Natural killer cell (primary cell): ENCODE data around the gene IGFBPL1. TPM values are rescaled to one million over a fixed set of nuclear protein-coding genes. Genes with fewer than 3 reads are reported as not detected.

Experiments used
- ATAC-seq, 3 donors: fragments of 150-1000 bp in 2 of 3; fragments of 200-7000 bp in 1 of 3; cut with Tn5 transposase; 1 replicate in 1 of 3; 2 replicates in 2 of 3; pipeline ENCODE4 v1.10.0; 2021; ENCODE audit warnings: mild to moderate bottlenecking in 2 of 3, moderate library complexity in 2 of 3
- DNase-seq, 2 donors: peaks; one replicate each; pipeline versions ENCODE4 v3.0.0 to v3.0.0-alpha.2; 2013 to 2021; ENCODE audit warnings: mixed read lengths in 1 of 2
- H3K27ac ChIP-seq: one replicate; pipeline ENCODE4 v1.5.1; 2013; ENCODE audit warnings: mild to moderate bottlenecking, low read length
- H3K27me3 ChIP-seq: one replicate; pipeline ENCODE4 v1.6.1; 2013; ENCODE audit warnings: low read length; ENCODE audit not compliant: control insufficient read depth, insufficient read depth
- H3K36me3 ChIP-seq: one replicate; pipeline ENCODE4 v1.6.1; 2013; ENCODE audit warnings: low read length; ENCODE audit not compliant: control insufficient read depth, insufficient read depth
- H3K4me1 ChIP-seq: one replicate; pipeline ENCODE4 v1.6.1; 2013; ENCODE audit warnings: low read length; ENCODE audit not compliant: control insufficient read depth, insufficient read depth
- H3K4me3 ChIP-seq: one replicate; pipeline ENCODE4 v1.5.1; 2013; ENCODE audit warnings: low read length
- H3K9me3 ChIP-seq: one replicate; pipeline ENCODE4 v1.6.1; 2013; ENCODE audit warnings: low read length; ENCODE audit not compliant: control insufficient read depth, insufficient read depth
- H3K27ac Mint-ChIP-seq, 2 donors: one replicate each; pipeline ENCODE4 v1.8.0; 2022; ENCODE audit warnings: mild to moderate bottlenecking in 2 of 2, mixed read lengths in 2 of 2, moderate library complexity in 1 of 2
- H3K27me3 Mint-ChIP-seq, 2 donors: one replicate each; pipeline ENCODE4 v1.8.0; 2022; ENCODE audit warnings: low read depth in 2 of 2, mixed read lengths in 2 of 2
- H3K36me3 Mint-ChIP-seq: one replicate; pipeline ENCODE4 v1.8.0; 2022; ENCODE audit warnings: mixed read lengths
- H3K4me1 Mint-ChIP-seq, 2 donors: one replicate each; pipeline ENCODE4 v1.8.0; 2022; ENCODE audit warnings: mixed read lengths in 2 of 2
- H3K4me3 Mint-ChIP-seq: one replicate; pipeline ENCODE4 v1.8.0; 2022; ENCODE audit warnings: mild to moderate bottlenecking, moderate library complexity, mixed read lengths
- H3K9me3 Mint-ChIP-seq, 2 donors: one replicate each; pipeline ENCODE4 v1.8.0; 2022; ENCODE audit warnings: mixed read lengths in 2 of 2
- WGBS: methylation state at CpG from one replicate; pipeline ENCODE4 v1.1.7; 2013; ENCODE audit warnings: missing lambda C conversion rate; ENCODE audit not compliant: insufficient coverage; 5-methylcytosine and 5-hydroxymethylcytosine counted together
- intact Hi-C: fragments of 100-400 bp; cut with micrococcal nuclease; formaldehyde crosslinking; loops from one replicate; pipeline ENCODE4 v1.14.2; 2022
- total RNA-seq, 4 donors: library from RNA; stranded (reverse); fragments of 120-200 nt in 1 of 4; gene quantifications; one replicate each; pipeline versions ENCODE4 v1.2.3 to v1.2.4, GENCODE V29; 2013 to 2022
- TF ChIP-seq, protein P1 (sequence below): fragments of 200-600 bp; IDR thresholded peaks from one replicate; pipeline ENCODE4 v1.8.0; 2022; ENCODE audit warnings: antibody characterized with exemption

The IGFBPL1 gene
- total RNA-seq, 3 donors from 2014 or later (not counting 1 experiment from before 2014, with no cell fraction given) = not detected

DNA sequence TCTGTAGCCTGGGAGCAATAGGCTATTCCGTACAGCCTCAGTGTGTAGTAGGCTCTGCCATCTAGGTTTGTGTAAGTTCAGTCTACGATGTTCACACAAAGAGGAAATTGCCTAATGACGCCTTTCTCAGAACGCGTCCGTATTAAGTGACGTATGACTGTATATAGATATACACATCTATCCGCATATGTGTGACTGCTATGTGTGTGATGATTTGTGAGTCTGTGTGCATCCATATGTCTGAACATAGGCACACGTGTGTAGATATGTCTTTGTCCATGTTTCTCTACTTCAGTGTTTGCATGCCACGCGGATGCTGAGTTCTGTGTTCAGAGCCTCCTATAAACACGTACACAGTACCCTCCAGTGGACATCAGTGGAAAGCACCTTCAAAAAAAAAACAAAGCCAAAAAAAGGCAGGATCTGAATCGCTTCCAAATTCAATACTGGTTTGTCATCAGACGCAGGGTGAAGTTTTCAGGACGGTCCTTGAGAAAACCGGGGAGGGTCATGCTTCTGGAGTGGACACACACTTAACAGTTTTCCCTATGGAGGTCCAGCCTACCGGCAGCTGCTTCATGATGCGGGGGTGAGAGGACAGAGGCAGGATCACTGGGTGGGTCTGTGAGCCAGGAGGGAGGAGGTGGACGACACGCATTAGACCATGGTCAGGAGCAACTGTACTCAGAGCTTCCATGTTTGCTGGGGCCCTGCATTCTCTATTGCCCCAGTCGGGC is 61.2 kb downstream of the IGFBPL1 start:
- Mint-ChIP-seq H3K36me3 (no peaks in the 10 kb centered on the region), H3K4me3 (peak overlapping the region; percentile 75), H3K27ac (peak overlapping the region in 1 of 2 donors; percentile 72), H3K27me3 (peaks cover 4 to 13% of the 10 kb centered on the region in 2 donors), H3K4me1 (peaks cover 7 to 8% of the 10 kb centered on the region in 2 donors), H3K9me3 (no peaks in the 10 kb centered on the region)
- ATAC-seq (peak; percentile 68 to 89 (median 89)), DNase-seq (peak in 1 of 2 donors; percentile 61)
- Histone ChIP-seq H3K4me3 (no peak overlapping the region), H3K9me3 (no peaks in the 10 kb centered on the region), H3K27ac (no peak overlapping the region), H3K27me3 (no peaks in the 10 kb centered on the region), H3K36me3 (no peaks in the 10 kb centered on the region), H3K4me1 (peaks cover 3% of the 10 kb centered on the region)
- intact Hi-C loops = loop anchor here (1.0 to 5.0 kb wide), 4 partner anchors 274 to 616 kb away; partner anchors contain the start of gene SLC25A51
- 32% methylated on average over 21 of the region's 21 CpGs for WGBS
- TF ChIP-seq, protein P1, sequence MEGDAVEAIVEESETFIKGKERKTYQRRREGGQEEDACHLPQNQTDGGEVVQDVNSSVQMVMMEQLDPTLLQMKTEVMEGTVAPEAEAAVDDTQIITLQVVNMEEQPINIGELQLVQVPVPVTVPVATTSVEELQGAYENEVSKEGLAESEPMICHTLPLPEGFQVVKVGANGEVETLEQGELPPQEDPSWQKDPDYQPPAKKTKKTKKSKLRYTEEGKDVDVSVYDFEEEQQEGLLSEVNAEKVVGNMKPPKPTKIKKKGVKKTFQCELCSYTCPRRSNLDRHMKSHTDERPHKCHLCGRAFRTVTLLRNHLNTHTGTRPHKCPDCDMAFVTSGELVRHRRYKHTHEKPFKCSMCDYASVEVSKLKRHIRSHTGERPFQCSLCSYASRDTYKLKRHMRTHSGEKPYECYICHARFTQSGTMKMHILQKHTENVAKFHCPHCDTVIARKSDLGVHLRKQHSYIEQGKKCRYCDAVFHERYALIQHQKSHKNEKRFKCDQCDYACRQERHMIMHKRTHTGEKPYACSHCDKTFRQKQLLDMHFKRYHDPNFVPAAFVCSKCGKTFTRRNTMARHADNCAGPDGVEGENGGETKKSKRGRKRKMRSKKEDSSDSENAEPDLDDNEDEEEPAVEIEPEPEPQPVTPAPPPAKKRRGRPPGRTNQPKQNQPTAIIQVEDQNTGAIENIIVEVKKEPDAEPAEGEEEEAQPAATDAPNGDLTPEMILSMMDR = peak; percentile 51

- no peaks in the 10 kb centered on the region for H3K27me3 ChIP-seq
- TF ChIP-seq, protein P1 = no peak
- no peak overlapping the region for H3K27ac ChIP-seq
- H3K36me3 ChIP-seq = no peaks in the 10 kb centered on the region
- H3K9me3 Mint-ChIP-seq = no peaks in the 10 kb centered on the region
- H3K36me3 Mint-ChIP-seq = no peaks in the 10 kb centered on the region
- WGBS = 94% methylated on average over 6 of the region's 6 CpGs
- H3K4me1 Mint-ChIP-seq = peaks cover 7 to 8% of the 10 kb centered on the region in 2 donors
- ATAC-seq = no peak
- peak overlapping the region in 1 of 2 donors; percentile 9 for H3K27ac Mint-ChIP-seq
- intact Hi-C loops = loop anchor here (5.0 kb wide), 1 partner anchor 614 kb away; no protein-coding TSS in a partner anchor
- H3K4me1 ChIP-seq = peaks cover 3% of the 10 kb centered on the region
- no peak overlapping the region for H3K4me3 ChIP-seq
- no peak for DNase-seq
- H3K27me3 Mint-ChIP-seq = peaks cover 4 to 13% of the 10 kb centered on the region in 2 donors
- no peak overlapping the region for H3K4me3 Mint-ChIP-seq
- no peaks in the 10 kb centered on the region for H3K9me3 ChIP-seq
Measured at GRCh38 chr9:38361473-38361850, 62.8 kb downstream of the IGFBPL1 start.

GRCh38 chr9:38360839-38361472 is 63.3 kb downstream of the IGFBPL1 start:
- Histone ChIP-seq H3K36me3 (no peaks in the 10 kb centered on the region), H3K27me3 (no peaks in the 10 kb centered on the region), H3K4me1 (peaks cover 3% of the 10 kb centered on the region), H3K27ac (no peak overlapping the region), H3K9me3 (no peaks in the 10 kb centered on the region), H3K4me3 (no peak overlapping the region)
- Mint-ChIP-seq H3K4me1 (peaks cover 7 to 8% of the 10 kb centered on the region in 2 donors), H3K27ac (no peak overlapping the region), H3K9me3 (no peaks in the 10 kb centered on the region), H3K27me3 (peaks cover 4 to 12% of the 10 kb centered on the region in 2 donors), H3K36me3 (no peaks in the 10 kb centered on the region), H3K4me3 (no peak overlapping the region)
- TF ChIP-seq, protein P1 = no peak
- intact Hi-C loops = loop anchor here (5.0 kb wide), 1 partner anchor 614 kb away; no protein-coding TSS in a partner anchor
- ATAC-seq = no peak
- WGBS = 93% methylated on average over 7 of the region's 7 CpGs
- no peak for DNase-seq
